ENCODE data around the gene CNOT11. TPM values are rescaled to one million over a fixed set of nuclear protein-coding genes. Genes with fewer than 3 reads are reported as not detected.
"Not testable (repeated sequence)": the region's sequence is repeated elsewhere in the genome, so short reads cannot be mapped to it uniquely, and the experiment has no call there.

Gene CNOT11
- total RNA-seq, 1 experiment from 2014 or later: 57.8 TPM

DNA sequence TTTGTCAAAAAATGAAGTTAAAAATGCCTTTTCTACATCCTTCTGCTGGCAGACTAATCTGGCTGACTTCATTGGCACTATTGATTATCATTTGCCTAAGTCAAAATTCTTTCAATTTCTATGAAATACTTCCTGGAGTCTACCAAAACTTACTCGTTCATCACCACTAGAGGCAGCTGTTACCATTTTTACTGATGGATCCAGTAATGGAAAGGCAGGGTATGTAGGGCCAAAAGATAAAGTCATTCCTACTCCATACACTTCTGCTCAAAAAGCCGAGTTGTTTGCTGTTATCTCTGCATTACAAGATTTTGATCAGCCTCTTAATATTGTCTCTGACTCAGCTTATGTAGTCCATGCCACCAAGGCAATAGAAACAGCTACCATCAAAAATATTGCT lies 12.0 kb upstream of the CNOT11 start:
- not testable (repeated sequence) for H3K4me1 ChIP-seq (ENCODE audit: control insufficient read depth in 1 of 2, insufficient read depth in 2 of 2, low read length in 2 of 2); H3K4me3 ChIP-seq (replicated peaks in 1 of 2; ENCODE audit: low read depth in 1 of 2, low read length in 2 of 2)

DNA sequence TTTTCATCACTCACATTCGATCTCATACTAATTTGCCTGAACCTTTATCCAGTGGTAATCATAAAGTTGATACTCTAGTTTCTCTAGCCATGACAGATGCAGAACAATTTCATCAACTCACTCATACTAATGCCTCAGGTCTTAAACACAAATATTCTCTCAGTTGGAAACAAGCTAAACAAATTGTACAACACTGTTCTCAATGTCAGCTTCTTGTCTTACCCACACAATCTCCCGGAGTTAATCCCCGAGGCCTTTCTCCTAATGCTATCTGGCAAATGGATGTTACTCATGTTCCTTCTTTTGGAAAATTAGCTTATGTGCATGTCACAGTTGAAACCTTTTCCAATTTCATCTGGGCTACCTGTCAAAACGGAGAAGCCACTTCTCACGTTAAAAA lies 11.5 kb upstream of the CNOT11 start:
- CTCF ChIA-PET: interaction anchor here (0.7 to 1.9 kb wide), 5 partner anchors 9 to 101 kb away, joined by 3 to 12 read pairs (median 3); partner anchors contain the start of gene CNOT11
- H3K4me2 ChIP-seq (ENCODE audit: low read length): no peak overlapping the region

More for the DNA sequence above, 12.0 kb upstream of the CNOT11 start:
- peak overlapping the region; percentile 17 for H2AFZ ChIP-seq (ENCODE audit: low read depth, low read length, poor library complexity, severe bottlenecking)
- H3K27me3 ChIP-seq (ENCODE audit: insufficient read depth, low read length); H3K27ac ChIP-seq (ENCODE audit: low read depth, low read length); RAD21 ChIA-PET (ENCODE audit: low non-redundant PET in 1 of 2, low total read pairs in 2 of 2, uncharacterized antibody in 2 of 2, unreplicated experiment in 2 of 2); H3K4me2 ChIP-seq (ENCODE audit: low read length); BruUV-seq (replicated peaks); H4K20me1 ChIP-seq (ENCODE audit: insufficient read depth); H3K9ac ChIP-seq (ENCODE audit: low read length); H3K36me3 ChIP-seq (ENCODE audit: control insufficient read depth in 1 of 2, insufficient read depth in 2 of 2, low read length in 2 of 2); H3K9me3 ChIP-seq (ENCODE audit: control insufficient read depth in 1 of 2, insufficient read depth in 1 of 2, low read depth in 1 of 2, low read length in 2 of 2); ATAC-seq; DNase-seq (ENCODE audit: low read depth, low spot score); H3K9me2 ChIP-seq (ENCODE audit: insufficient read depth); H3K79me2 ChIP-seq (ENCODE audit: insufficient read depth, low read length); intact Hi-C loops (cut with micrococcal nuclease): not testable (repeated sequence)
- ChIA-PET POLR2A (interaction anchor here (0.7 kb wide), 1 partner anchor 12 kb away, joined by 3 read pairs; the partner anchor contains the start of gene CNOT11), CTCF (interaction anchor here (0.7 to 1.9 kb wide), 7 partner anchors 8 to 228 kb away, joined by 3 to 12 read pairs (median 3); partner anchors contain the start of gene CNOT11)
- TF ChIP-seq RAD21 (IDR thresholded peaks at IDR 0.05; ENCODE audit: low read depth): peak; percentile 66
- TF ChIP-seq, protein P1, sequence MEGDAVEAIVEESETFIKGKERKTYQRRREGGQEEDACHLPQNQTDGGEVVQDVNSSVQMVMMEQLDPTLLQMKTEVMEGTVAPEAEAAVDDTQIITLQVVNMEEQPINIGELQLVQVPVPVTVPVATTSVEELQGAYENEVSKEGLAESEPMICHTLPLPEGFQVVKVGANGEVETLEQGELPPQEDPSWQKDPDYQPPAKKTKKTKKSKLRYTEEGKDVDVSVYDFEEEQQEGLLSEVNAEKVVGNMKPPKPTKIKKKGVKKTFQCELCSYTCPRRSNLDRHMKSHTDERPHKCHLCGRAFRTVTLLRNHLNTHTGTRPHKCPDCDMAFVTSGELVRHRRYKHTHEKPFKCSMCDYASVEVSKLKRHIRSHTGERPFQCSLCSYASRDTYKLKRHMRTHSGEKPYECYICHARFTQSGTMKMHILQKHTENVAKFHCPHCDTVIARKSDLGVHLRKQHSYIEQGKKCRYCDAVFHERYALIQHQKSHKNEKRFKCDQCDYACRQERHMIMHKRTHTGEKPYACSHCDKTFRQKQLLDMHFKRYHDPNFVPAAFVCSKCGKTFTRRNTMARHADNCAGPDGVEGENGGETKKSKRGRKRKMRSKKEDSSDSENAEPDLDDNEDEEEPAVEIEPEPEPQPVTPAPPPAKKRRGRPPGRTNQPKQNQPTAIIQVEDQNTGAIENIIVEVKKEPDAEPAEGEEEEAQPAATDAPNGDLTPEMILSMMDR (IDR thresholded peaks at IDR 0.05 in 2 of 3, conservative IDR thresholded peaks at IDR 0.05 in 1 of 3; ENCODE audit: borderline replicate concordance in 1 of 3, insufficient read depth in 1 of 3, low read depth in 2 of 3, low read length in 2 of 3): peak; percentile 52 to 57 (median 55); a peak in 5 of 6 replicates

More for the DNA sequence above, 11.5 kb upstream of the CNOT11 start:
- peak overlapping the region; percentile 17 for H2AFZ ChIP-seq (ENCODE audit: low read depth, low read length, poor library complexity, severe bottlenecking)
- no peak for TF ChIP-seq YY1 (IDR thresholded peaks at IDR 0.05; ENCODE audit: extremely low read depth, insufficient replicate concordance, low read depth, low read length)
- TF ChIP-seq SP1 (IDR thresholded peaks at IDR 0.05; ENCODE audit: low read depth): no peak
- TF ChIP-seq EZH2 (IDR thresholded peaks at IDR 0.05): no peak
- no peak for TF ChIP-seq CEBPB (IDR thresholded peaks at IDR 0.05; ENCODE audit: low read depth)
- TF ChIP-seq, protein P2, sequence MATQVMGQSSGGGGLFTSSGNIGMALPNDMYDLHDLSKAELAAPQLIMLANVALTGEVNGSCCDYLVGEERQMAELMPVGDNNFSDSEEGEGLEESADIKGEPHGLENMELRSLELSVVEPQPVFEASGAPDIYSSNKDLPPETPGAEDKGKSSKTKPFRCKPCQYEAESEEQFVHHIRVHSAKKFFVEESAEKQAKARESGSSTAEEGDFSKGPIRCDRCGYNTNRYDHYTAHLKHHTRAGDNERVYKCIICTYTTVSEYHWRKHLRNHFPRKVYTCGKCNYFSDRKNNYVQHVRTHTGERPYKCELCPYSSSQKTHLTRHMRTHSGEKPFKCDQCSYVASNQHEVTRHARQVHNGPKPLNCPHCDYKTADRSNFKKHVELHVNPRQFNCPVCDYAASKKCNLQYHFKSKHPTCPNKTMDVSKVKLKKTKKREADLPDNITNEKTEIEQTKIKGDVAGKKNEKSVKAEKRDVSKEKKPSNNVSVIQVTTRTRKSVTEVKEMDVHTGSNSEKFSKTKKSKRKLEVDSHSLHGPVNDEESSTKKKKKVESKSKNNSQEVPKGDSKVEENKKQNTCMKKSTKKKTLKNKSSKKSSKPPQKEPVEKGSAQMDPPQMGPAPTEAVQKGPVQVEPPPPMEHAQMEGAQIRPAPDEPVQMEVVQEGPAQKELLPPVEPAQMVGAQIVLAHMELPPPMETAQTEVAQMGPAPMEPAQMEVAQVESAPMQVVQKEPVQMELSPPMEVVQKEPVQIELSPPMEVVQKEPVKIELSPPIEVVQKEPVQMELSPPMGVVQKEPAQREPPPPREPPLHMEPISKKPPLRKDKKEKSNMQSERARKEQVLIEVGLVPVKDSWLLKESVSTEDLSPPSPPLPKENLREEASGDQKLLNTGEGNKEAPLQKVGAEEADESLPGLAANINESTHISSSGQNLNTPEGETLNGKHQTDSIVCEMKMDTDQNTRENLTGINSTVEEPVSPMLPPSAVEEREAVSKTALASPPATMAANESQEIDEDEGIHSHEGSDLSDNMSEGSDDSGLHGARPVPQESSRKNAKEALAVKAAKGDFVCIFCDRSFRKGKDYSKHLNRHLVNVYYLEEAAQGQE (IDR thresholded peaks at IDR 0.05; ENCODE audit: low read depth): no peak
- H4K20me1 ChIP-seq (ENCODE audit: insufficient read depth): no peaks in the 10 kb centered on the region
- ATAC-seq: no peak
- H3K9me2 ChIP-seq (ENCODE audit: insufficient read depth): no peaks in the 10 kb centered on the region
- no peak for DNase-seq (ENCODE audit: low read depth, low spot score)
- no peaks in the 10 kb centered on the region for H3K79me2 ChIP-seq (ENCODE audit: insufficient read depth, low read length)
- intact Hi-C loops (cut with micrococcal nuclease): no loop called here
- no peaks in the 10 kb centered on the region for H3K9me3 ChIP-seq (ENCODE audit: control insufficient read depth in 1 of 2, insufficient read depth in 1 of 2, low read depth in 1 of 2, low read length in 2 of 2)
- ChIA-PET RAD21 (ENCODE audit: low non-redundant PET in 1 of 2, low total read pairs in 2 of 2, uncharacterized antibody in 2 of 2, unreplicated experiment in 2 of 2) (no interaction called here), POLR2A (interaction anchor here (0.7 kb wide), 1 partner anchor 11 kb away, joined by 3 read pairs; the partner anchor contains the start of gene CNOT11)
- no peaks in the 10 kb centered on the region for H3K36me3 ChIP-seq (ENCODE audit: control insufficient read depth in 1 of 2, insufficient read depth in 2 of 2, low read length in 2 of 2)
- no peak overlapping the region for H3K4me3 ChIP-seq (replicated peaks in 1 of 2; ENCODE audit: low read depth in 1 of 2, low read length in 2 of 2)
- H3K4me1 ChIP-seq (ENCODE audit: control insufficient read depth in 1 of 2, insufficient read depth in 2 of 2, low read length in 2 of 2): peaks cover 0 to 10% of the 10 kb centered on the region in 2 experiments; a peak in 2 of 4 replicates
- no peaks in the 10 kb centered on the region for H3K27me3 ChIP-seq (ENCODE audit: insufficient read depth, low read length)
- H3K27ac ChIP-seq (ENCODE audit: low read depth, low read length): no peak overlapping the region
- BruUV-seq (replicated peaks): no TSS peak
- H3K9ac ChIP-seq (ENCODE audit: low read length): no peak overlapping the region

Data from HCT116 (cell line).